SK-N-MC (cell line): ENCODE data around the gene CD1C.

Experiments
- EZH2 ChIP-seq: fragments of 200-600 bp; sonication (generic); IDR thresholded peaks from one replicate; pipeline ENCODE4 v1.6.1; 2017; ENCODE audit warnings: antibody characterized with exemption
- FOXP2 ChIP-seq: optimal IDR thresholded peaks from 2 replicates; pipeline ENCODE3; 2011; ENCODE audit warnings: mild to moderate bottlenecking, moderate library complexity; ENCODE audit not compliant: insufficient read depth; ENCODE audit errors: extremely low read length, control extremely low read depth
- POLR2AphosphoS5 ChIP-seq: IDR thresholded peaks from 2 replicates; pipeline ENCODE4 v1.6.1; 2012; ENCODE audit warnings: mild to moderate bottlenecking, low read depth, low read length, borderline replicate concordance

- TF ChIP-seq EZH2, result no peak
- no peak for TF ChIP-seq POLR2AphosphoS5
- TF ChIP-seq FOXP2, result no peak
Observed at GRCh38 chr1:158251163-158251562, 38.6 kb upstream of the CD1C start.
